Measurements from ENCODE around the gene ABHD6.
"Not testable (repeated sequence)": the region's sequence is repeated elsewhere in the genome, so short reads cannot be mapped to it uniquely, and the experiment has no call there.

The ABHD6 gene

DNA sequence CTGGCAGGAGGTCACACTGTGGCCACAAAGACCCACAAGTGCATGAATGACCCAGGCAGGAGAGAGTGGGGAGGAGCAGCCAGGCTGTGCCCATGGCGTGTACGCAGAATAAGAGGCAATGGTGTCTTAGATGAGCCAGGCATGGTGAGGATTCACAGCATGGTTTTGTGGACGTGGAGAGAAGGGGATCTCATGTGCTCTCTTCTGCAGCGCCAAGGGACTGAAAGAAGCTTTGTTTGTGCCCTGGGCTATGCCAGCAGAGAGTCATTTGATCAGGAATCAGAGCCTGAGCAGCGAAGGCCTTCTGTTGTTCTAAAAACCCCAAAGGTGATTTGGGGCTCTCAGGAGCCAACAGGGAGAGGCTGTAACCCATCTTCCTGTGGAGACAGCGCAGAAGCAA is 49.8 kb downstream of the ABHD6 start:
- in situ Hi-C loops (cut with MboI; ENCODE audit: low pct_unique_long_range_greater_than_20kb, low sequenced_read_pairs, unreplicated experiment), result no loop called here
- no peak for TF ChIP-seq CTCF (IDR thresholded peaks at IDR 0.05; ENCODE audit: extremely low read depth, insufficient read depth, missing control alignments)
- no peak for DNase-seq (ENCODE audit: low spot score)

GRCh38 chr3:58288011-58288728 is 50.6 kb downstream of the ABHD6 start:
- DNase-seq (ENCODE audit: low spot score), result no peak
- TF ChIP-seq CTCF (IDR thresholded peaks at IDR 0.05; ENCODE audit: extremely low read depth, insufficient read depth, missing control alignments), result no peak
- in situ Hi-C loops (cut with MboI; ENCODE audit: low pct_unique_long_range_greater_than_20kb, low sequenced_read_pairs, unreplicated experiment), result no loop called here

DNA sequence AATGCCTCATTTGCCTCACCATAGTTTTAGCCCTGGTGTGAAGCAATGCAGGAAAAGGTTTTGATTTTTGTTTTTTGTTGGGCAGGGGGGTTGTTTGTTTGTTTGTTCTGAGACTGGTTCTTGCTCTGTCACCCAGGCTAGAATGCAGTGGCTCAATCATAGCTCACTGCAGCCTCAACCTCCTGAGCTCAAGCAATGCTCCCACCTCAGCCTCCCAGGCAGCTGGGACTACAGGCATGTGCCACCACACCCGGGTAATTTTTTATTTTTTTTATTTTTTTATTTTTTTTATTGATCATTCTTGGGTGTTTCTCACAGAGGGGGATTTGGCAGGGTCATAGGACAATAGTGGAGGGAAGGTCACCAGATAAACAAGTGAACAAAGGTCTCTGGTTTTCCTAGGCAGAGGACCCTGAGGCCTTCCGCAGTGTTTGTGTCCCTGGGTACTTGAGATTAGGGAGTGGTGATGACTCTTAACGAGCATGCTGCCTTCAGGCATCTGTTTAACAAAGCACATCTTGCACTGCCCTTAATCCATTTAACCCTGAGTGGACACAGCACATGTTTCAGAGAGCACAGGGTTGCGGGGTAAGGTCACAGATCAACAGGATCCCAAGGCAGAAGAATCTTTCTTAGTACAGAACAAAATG is 51.5 kb downstream of the ABHD6 start:
- in situ Hi-C loops (cut with MboI; ENCODE audit: low pct_unique_long_range_greater_than_20kb, low sequenced_read_pairs, unreplicated experiment); DNase-seq (ENCODE audit: low spot score): not testable (repeated sequence)

GRCh38 chr3:58290446-58290845 is 52.9 kb downstream of the ABHD6 start:
- DNase-seq (ENCODE audit: low spot score); in situ Hi-C loops (cut with MboI; ENCODE audit: low pct_unique_long_range_greater_than_20kb, low sequenced_read_pairs, unreplicated experiment): not testable (repeated sequence)

DNA sequence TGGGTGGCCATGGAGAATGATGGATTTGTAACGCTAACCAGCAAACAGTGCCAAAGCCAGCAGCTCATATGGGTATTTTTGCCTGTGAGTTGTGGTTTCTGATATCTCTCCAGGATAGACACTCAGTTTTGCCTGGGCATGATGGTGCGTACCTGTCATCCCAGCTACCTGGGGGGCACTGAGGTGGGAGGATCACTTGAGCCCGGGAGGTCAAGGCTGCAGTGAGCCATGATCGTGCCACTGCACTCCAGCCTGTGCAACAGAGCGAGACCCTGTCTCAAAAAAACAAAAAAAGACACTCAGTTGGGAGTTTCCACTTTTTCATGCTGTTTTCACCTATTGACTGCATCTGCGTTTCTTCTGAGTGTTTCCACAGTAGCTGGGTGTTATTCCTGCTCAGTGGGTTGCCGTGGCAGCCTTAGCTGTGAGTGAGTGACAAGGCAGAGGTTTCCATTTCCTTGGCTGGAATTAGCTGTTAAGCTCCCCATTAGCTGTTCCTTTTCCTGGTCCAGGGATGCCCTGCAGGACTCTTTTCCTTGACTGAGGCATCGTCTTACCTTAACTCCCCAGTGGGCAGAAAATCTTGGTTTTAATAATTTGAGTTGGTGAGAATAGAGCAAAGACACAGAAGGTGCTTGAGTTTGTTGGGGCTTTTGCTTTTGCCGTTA is 54.2 kb downstream of the ABHD6 start:
- DNase-seq (ENCODE audit: low spot score), result no peak
- TF ChIP-seq CTCF (IDR thresholded peaks at IDR 0.05; ENCODE audit: extremely low read depth, insufficient read depth, missing control alignments), result no peak
- in situ Hi-C loops (cut with MboI; ENCODE audit: low pct_unique_long_range_greater_than_20kb, low sequenced_read_pairs, unreplicated experiment), result no loop called here

GRCh38 chr3:58292866-58293265 is 55.3 kb downstream of the ABHD6 start:
- in situ Hi-C loops (cut with MboI; ENCODE audit: low pct_unique_long_range_greater_than_20kb, low sequenced_read_pairs, unreplicated experiment), result no loop called here
- no peak for DNase-seq (ENCODE audit: low spot score)
- no peak for TF ChIP-seq CTCF (IDR thresholded peaks at IDR 0.05; ENCODE audit: extremely low read depth, insufficient read depth, missing control alignments)

- TF ChIP-seq CTCF (IDR thresholded peaks at IDR 0.05; ENCODE audit: extremely low read depth, insufficient read depth, missing control alignments), result no peak
- in situ Hi-C loops (cut with MboI; ENCODE audit: low pct_unique_long_range_greater_than_20kb, low sequenced_read_pairs, unreplicated experiment), result no loop called here
- no peak for DNase-seq (ENCODE audit: low spot score)
These were observed 55.9 kb downstream of the ABHD6 start for GRCh38 chr3:58293516-58293915.

Measured in GM13977 (cell line).